Measurements from ENCODE around the gene HNRNPA3. TPM values are rescaled to one million over a fixed set of nuclear protein-coding genes. Genes with fewer than 3 reads are reported as not detected.

Gene HNRNPA3
- total RNA-seq, result 100 to 1,000 TPM; 303 to 311 TPM

GRCh38 chr2:177212106-177212890, at the start of gene HNRNPA3:
TSS of gene HNRNPA3 (plus strand) at chr2:177212794. CDS start at chr2:177212800, 6 bp downstream.
- ChIA-PET CTCF (interaction anchor here (0.7 to 2.6 kb wide), 6 partner anchors 11 to 180 kb away, joined by 3 to 25 read pairs (median 4); partner anchors contain the start of genes AGPS and NFE2L2), POLR2A (interaction anchor here (0.8 to 1.7 kb wide), 16 partner anchors 9 to 180 kb away, joined by 3 to 101 read pairs (median 4); partner anchors contain the start of gene NFE2L2)
- Mint-ChIP-seq H3K36me3 (peaks cover 47% of the 10 kb centered on the region), H3K27ac (peak within 1 kb of the TSS; percentile 100), H3K4me3 (peak within 1 kb of the TSS; percentile 97), H3K4me1 (ENCODE audit: low read depth) (peaks cover 35% of the 10 kb centered on the region), H3K27me3 (no peaks in the 10 kb centered on the region), H3K9me3 (no peaks in the 10 kb centered on the region)
- intact Hi-C loops (cut with micrococcal nuclease), result loop anchor here (1.0 kb wide), 5 partner anchors 46 to 341 kb away; partner anchors contain the start of gene AGPS
- DNase-seq, result peak; percentile 100

DNA sequence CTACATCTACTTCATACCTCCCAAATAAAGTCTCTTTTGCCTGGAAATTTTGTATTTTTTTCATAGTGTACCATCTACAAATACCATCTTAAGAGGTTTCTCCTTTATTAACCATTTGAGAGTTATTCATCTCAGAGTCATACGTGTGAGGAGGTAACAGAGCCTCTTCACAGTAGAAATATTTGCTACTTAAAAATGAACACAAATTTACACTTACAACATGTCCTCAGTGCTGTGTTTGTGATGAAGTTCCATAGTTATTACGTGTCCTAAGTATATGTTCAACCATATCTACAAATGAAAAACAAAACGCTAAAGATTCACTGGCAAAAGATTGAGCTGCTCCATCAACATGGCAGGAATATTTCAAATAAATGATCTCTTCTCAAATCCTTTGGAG, 48.5 kb upstream of the HNRNPA3 start:
- H3K4me1 Mint-ChIP-seq (ENCODE audit: low read depth), result peaks cover 13% of the 10 kb centered on the region
- ChIA-PET POLR2A (interaction anchor here (0.9 to 2.9 kb wide), 4 partner anchors 48 to 228 kb away, joined by 4 to 17 read pairs (median 6); partner anchors contain the start of genes AGPS, HNRNPA3 and NFE2L2), CTCF (interaction anchor here (0.8 to 7.3 kb wide), 41 partner anchors 9 to 1037 kb away, joined by 3 to 111 read pairs (median 7); partner anchors contain the start of genes AGPS, HNRNPA3 and NFE2L2)
- intact Hi-C loops (cut with micrococcal nuclease), result loop anchor here (1.0 to 10.0 kb wide), 9 partner anchors 99 to 951 kb away; partner anchors contain the start of gene RBM45
- H3K4me3 Mint-ChIP-seq, result no peak overlapping the region
- no peaks in the 10 kb centered on the region for H3K27me3 Mint-ChIP-seq
- no peak for DNase-seq
- no peak overlapping the region for H3K27ac Mint-ChIP-seq
- H3K36me3 Mint-ChIP-seq, result no peaks in the 10 kb centered on the region
- H3K9me3 Mint-ChIP-seq, result no peaks in the 10 kb centered on the region

GRCh38 chr2:177164584-177165052, 48.0 kb upstream of the HNRNPA3 start:
- POLR2A ChIA-PET, result interaction anchor here (0.6 to 2.9 kb wide), 9 partner anchors 16 to 318 kb away, joined by 3 to 17 read pairs (median 3); partner anchors contain the start of genes AGPS, HNRNPA3 and NFE2L2
- intact Hi-C loops (cut with micrococcal nuclease), result loop anchor here (1.0 to 10.0 kb wide), 9 partner anchors 99 to 950 kb away; partner anchors contain the start of gene RBM45
- Mint-ChIP-seq H3K9me3 (no peaks in the 10 kb centered on the region), H3K4me1 (ENCODE audit: low read depth) (peaks cover 16% of the 10 kb centered on the region), H3K27me3 (no peaks in the 10 kb centered on the region), H3K4me3 (no peak overlapping the region), H3K27ac (no peak overlapping the region), H3K36me3 (no peaks in the 10 kb centered on the region)
- peak; percentile 86 for DNase-seq
- CTCF ChIA-PET, result interaction anchor here (0.5 to 7.3 kb wide), 72 partner anchors 10 to 1038 kb away, joined by 3 to 111 read pairs (median 5); partner anchors contain the start of genes AGPS, HNRNPA3 and NFE2L2

DNA sequence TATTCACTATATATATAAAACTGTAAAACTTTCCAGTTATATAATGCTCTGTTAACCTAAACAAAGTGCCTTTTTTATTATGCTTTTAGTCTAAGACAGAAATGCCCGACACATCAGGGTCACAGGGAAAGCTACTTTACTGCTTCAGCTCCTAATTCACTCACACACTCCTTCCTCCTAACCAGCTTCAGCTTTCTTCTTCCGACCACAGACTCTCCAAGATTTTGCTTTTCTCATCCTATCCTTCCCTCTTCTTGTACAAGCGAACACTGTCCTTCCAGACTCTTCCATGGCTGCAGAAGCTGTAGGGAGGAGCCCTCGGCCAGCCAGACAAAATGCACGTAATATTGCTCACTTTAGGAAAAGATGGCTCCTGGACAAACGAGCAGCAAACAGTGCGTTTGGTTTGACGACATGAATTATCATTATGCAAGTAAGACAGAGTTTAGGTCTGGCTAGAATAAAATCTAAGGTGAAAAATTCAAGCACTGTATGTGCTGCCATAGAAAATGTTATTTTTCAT, 47.5 kb upstream of the HNRNPA3 start:
- no peak for DNase-seq

DNA sequence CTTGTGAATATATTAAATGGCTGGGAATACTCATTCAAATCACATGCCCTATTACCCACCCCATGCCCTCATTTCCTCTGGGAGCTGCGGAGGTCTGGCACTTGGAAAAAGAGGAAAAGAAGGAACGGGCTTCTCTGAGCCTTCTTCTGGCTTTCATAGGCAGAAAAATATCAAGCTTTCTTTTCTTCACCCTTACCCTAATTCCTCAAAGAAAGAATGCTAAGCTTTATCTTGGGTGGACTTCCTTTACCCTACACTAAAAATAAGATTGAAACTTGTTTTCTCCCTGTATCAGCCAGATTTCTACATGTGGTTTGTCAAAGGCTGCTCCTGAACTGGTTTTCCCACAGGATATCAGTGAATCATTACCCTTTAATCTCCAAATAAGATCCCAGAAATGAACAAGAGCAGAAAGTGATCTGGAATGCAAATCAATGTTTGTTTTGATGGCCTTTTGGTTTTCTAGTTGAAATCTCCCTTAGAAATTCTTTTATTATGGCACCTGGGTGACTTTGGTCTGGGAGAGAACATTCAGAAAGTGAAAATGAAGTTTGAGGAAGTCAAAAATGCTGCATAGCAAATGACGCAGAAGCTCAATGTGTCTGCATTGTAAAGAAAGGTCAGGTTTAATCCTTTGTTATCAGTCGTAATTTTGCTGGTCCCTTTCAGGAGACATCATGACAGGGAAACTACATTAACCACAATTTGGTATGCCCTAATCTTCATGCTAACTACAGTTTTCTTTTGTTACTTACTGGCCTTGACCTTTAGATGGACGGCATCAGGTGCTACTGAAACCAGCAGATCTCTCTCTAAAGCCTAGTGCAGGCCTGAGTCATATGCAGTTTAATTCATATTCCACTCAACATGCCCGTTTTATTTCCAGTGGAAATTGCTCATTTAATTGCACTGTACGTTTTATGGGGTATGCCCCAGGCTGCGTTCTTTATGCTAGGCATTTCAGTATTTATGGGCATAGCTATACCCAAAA, 46.6 kb upstream of the HNRNPA3 start:
- Mint-ChIP-seq H3K4me1 (ENCODE audit: low read depth) (peaks cover 20% of the 10 kb centered on the region), H3K9me3 (no peaks in the 10 kb centered on the region), H3K4me3 (peak overlapping the region; percentile 51), H3K27me3 (no peaks in the 10 kb centered on the region), H3K36me3 (no peaks in the 10 kb centered on the region), H3K27ac (peak overlapping the region; percentile 78)
- ChIA-PET CTCF (interaction anchor here (1.0 to 7.3 kb wide), 26 partner anchors 11 to 1039 kb away, joined by 3 to 111 read pairs (median 14); partner anchors contain the start of gene NFE2L2), POLR2A (interaction anchor here (2.0 to 2.9 kb wide), 2 partner anchors 46 to 98 kb away, joined by 10 to 17 read pairs; partner anchors contain the start of genes HNRNPA3 and NFE2L2)
- DNase-seq, result no peak
- intact Hi-C loops (cut with micrococcal nuclease), result loop anchor here (1.0 to 10.0 kb wide), 7 partner anchors 27 to 949 kb away; partner anchors contain the start of genes HNRNPA3 and RBM45

More for the DNA sequence above, 47.5 kb upstream of the HNRNPA3 start:
- no peaks in the 10 kb centered on the region for H3K36me3 Mint-ChIP-seq
- ChIA-PET CTCF (interaction anchor here (0.5 to 7.3 kb wide), 71 partner anchors 10 to 1038 kb away, joined by 3 to 111 read pairs (median 5); partner anchors contain the start of genes AGPS, HNRNPA3 and NFE2L2), POLR2A (interaction anchor here (0.6 to 2.9 kb wide), 10 partner anchors 16 to 317 kb away, joined by 3 to 17 read pairs (median 4); partner anchors contain the start of genes AGPS, HNRNPA3 and NFE2L2)
- no peaks in the 10 kb centered on the region for H3K27me3 Mint-ChIP-seq
- peaks cover 20% of the 10 kb centered on the region for H3K4me1 Mint-ChIP-seq (ENCODE audit: low read depth)
- no peaks in the 10 kb centered on the region for H3K9me3 Mint-ChIP-seq
- intact Hi-C loops (cut with micrococcal nuclease), result loop anchor here (2.0 to 10.0 kb wide), 5 partner anchors 252 to 950 kb away; partner anchors contain the start of gene RBM45
- H3K27ac Mint-ChIP-seq, result no peak overlapping the region
- H3K4me3 Mint-ChIP-seq, result no peak overlapping the region

DNA sequence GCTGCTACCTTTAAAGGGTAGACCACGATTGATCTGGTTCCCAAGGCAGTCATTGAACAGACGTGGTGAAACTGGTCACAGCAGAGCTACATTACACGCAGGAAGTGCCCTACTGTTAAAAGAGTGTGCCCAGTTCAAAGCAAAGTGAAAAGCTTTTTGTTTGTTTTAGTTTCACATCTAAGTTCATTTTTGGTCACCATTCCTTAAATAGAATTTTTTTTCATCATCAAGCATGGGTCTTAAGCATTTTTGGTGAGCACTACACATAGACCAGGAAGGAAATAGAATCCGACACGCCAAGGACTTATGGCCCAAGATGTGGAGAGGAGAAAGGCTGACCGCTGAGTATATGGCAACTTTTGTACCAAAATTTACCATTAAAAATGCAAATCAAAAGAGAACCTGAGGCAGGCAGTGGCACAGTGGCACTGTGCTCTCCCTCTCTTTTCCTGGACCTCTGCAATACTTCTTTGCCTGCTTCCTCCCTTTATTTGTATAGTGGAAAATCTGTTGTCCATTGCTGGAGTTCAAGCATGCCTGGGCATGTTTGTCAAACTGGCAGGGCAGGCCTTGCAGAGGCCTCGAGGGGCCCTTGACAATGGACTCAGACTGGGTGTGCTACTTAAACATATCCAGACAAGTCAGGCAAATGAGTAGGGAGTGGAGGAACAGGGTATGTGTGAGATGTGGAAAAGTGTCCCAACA, 42.6 kb upstream of the HNRNPA3 start:
- no peak overlapping the region for H3K27ac Mint-ChIP-seq
- POLR2A ChIA-PET, result interaction anchor here (0.7 to 2.1 kb wide), 2 partner anchors 94 to 95 kb away, joined by 3 to 6 read pairs; no protein-coding TSS in a partner anchor

GRCh38 chr2:177171418-177171865, 41.2 kb upstream of the HNRNPA3 start:
- H3K9me3 Mint-ChIP-seq, result no peaks in the 10 kb centered on the region
- H3K4me1 Mint-ChIP-seq (ENCODE audit: low read depth), result peaks cover 16% of the 10 kb centered on the region
- ChIA-PET POLR2A (interaction anchor here (0.7 to 0.8 kb wide), 2 partner anchors 92 to 94 kb away, joined by 3 read pairs; no protein-coding TSS in a partner anchor), CTCF (no interaction called here)
- H3K36me3 Mint-ChIP-seq, result no peaks in the 10 kb centered on the region
- DNase-seq, result no peak
- no peaks in the 10 kb centered on the region for H3K27me3 Mint-ChIP-seq
- H3K27ac Mint-ChIP-seq, result no peak overlapping the region
- H3K4me3 Mint-ChIP-seq, result no peak overlapping the region
- intact Hi-C loops (cut with micrococcal nuclease), result no loop called here

More for the DNA sequence above, 42.6 kb upstream of the HNRNPA3 start:
- CTCF ChIA-PET, result interaction anchor here (0.7 kb wide), 1 partner anchor 165 kb away, joined by 4 read pairs; no protein-coding TSS in a partner anchor
- H3K4me1 Mint-ChIP-seq (ENCODE audit: low read depth), result peaks cover 26% of the 10 kb centered on the region
- H3K9me3 Mint-ChIP-seq, result no peaks in the 10 kb centered on the region
- no peak overlapping the region for H3K4me3 Mint-ChIP-seq
- no peaks in the 10 kb centered on the region for H3K36me3 Mint-ChIP-seq
- intact Hi-C loops (cut with micrococcal nuclease), result loop anchor here (10.0 kb wide), 3 partner anchors 385 to 945 kb away; partner anchors contain the start of gene RBM45
- H3K27me3 Mint-ChIP-seq, result no peaks in the 10 kb centered on the region
- peak; percentile 25 for DNase-seq

DNA sequence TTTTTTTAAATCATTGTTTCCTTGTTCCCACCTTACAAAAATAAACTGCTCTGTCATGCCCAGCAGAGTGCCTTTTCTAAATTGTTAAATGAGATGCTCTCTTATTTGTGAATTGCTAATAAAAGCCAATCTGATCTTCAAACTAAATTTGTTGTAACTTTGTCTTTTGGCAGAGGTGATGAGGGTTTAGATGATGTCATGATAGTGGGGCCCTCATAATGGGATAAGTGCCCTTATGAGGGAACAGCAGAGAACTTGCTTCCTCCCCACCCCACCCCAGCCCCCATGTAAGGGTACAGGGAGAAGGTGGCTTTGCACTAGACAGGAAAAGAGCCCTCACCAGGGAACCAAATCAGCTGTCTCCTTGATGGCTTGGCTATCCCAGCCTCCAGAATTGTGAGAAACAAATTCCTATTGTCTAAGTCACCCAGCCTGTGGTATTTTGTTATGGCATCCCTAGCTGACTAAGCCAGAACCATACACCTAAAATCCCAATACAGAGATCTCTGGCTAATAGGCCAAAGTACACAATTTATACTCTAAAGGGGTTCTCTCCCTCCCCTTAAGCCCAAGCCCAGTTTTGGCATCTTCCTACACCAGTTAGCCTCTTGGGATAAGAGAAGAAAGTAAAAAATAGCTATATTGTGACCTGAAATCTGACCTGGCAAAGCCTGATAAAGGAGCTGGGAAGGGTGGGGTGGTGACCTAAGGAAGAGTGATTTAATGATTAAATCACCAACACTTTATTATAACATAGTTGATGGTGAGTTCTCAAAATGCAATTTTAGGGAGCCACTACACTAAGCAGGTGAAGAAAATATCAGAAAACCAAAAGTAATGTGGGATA, 40.3 kb upstream of the HNRNPA3 start:
- Mint-ChIP-seq H3K36me3 (no peaks in the 10 kb centered on the region), H3K4me3 (no peak overlapping the region), H3K27me3 (no peaks in the 10 kb centered on the region), H3K4me1 (ENCODE audit: low read depth) (peaks cover 12% of the 10 kb centered on the region), H3K27ac (no peak overlapping the region), H3K9me3 (no peaks in the 10 kb centered on the region)
- ChIA-PET CTCF (interaction anchor here (0.6 to 1.0 kb wide), 2 partner anchors 11 to 23 kb away, joined by 3 to 5 read pairs; no protein-coding TSS in a partner anchor), POLR2A (no interaction called here)
- no peak for DNase-seq
- intact Hi-C loops (cut with micrococcal nuclease), result no loop called here

- ChIA-PET POLR2A (interaction anchor here (0.6 kb wide), 1 partner anchor 88 kb away, joined by 3 read pairs; no protein-coding TSS in a partner anchor), CTCF (interaction anchor here (5.1 kb wide), 1 partner anchor 10 kb away, joined by 30 read pairs; no protein-coding TSS in a partner anchor)
- Mint-ChIP-seq H3K9me3 (no peaks in the 10 kb centered on the region), H3K27me3 (no peaks in the 10 kb centered on the region), H3K4me1 (ENCODE audit: low read depth) (peaks cover 11% of the 10 kb centered on the region), H3K36me3 (no peaks in the 10 kb centered on the region), H3K4me3 (no peak overlapping the region), H3K27ac (no peak overlapping the region)
- intact Hi-C loops (cut with micrococcal nuclease), result no loop called here
- no peak for DNase-seq
Measured at GRCh38 chr2:177174486-177174885, 38.1 kb upstream of the HNRNPA3 start.

Data from activated CD4-positive, alpha-beta memory T cell treated with anti-CD3 and anti-CD28 coated beads for 36 hours (primary cell).